ENCODE data around the gene PATJ. TPM values are rescaled to one million over a fixed set of nuclear protein-coding genes. Genes with fewer than 3 reads are reported as not detected.
A peak's percentile ranks its signal among the peaks of the same experiment; 100 is the strongest.
"Not testable (repeated sequence)": the region's sequence is repeated elsewhere in the genome, so short reads cannot be mapped to it uniquely, and the experiment has no call there.

The PATJ gene
- total RNA-seq, 6 experiments from 2014 or later, result 19.0 to 49.0 (median 26.7) TPM

GRCh38 chr1:62159940-62160348, 417.7 kb downstream of the PATJ start:
- 61% methylated on average over 2 of the region's 6 CpGs for WGBS (ENCODE audit: insufficient coverage, low coverage, low lambda C conversion rate, missing lambda C conversion rate)
- Histone ChIP-seq H3K36me3 (peaks cover 0 to 5% (median 2%) of the 10 kb centered on the region in 4 donors), H3K4me3 (no peak overlapping the region), H3K27ac (no peak overlapping the region), H3K27me3 (no peaks in the 10 kb centered on the region), H3K9me3 (no peaks in the 10 kb centered on the region), H3K4me1 (no peaks in the 10 kb centered on the region)
- TF ChIP-seq POLR2A (IDR thresholded peaks at IDR 0.05) (no peak), CTCF (IDR thresholded peaks at IDR 0.05) (no peak)
- intact Hi-C loops (cut with DNase I), result no loop called here
- DNase-seq (no peak), ATAC-seq (no peak)

GRCh38 chr1:62161711-62162110, 419.4 kb downstream of the PATJ start:
- TF ChIP-seq POLR2A (IDR thresholded peaks at IDR 0.05), result no peak
- no peak for TF ChIP-seq CTCF (IDR thresholded peaks at IDR 0.05)
- Histone ChIP-seq H3K4me1 (no peaks in the 10 kb centered on the region), H3K27me3 (no peaks in the 10 kb centered on the region), H3K27ac (no peak overlapping the region), H3K4me3 (no peak overlapping the region), H3K36me3 (peaks cover 0 to 5% (median 2%) of the 10 kb centered on the region in 4 donors), H3K9me3 (no peaks in the 10 kb centered on the region)
- WGBS (ENCODE audit: insufficient coverage, low coverage, low lambda C conversion rate, missing lambda C conversion rate), result 90% methylated on average over 1 of the region's 1 CpG
- intact Hi-C loops (cut with DNase I), result no loop called here
- DNase-seq, result no peak
- no peak for ATAC-seq

- H3K36me3 ChIP-seq; H3K27me3 ChIP-seq; H3K4me3 ChIP-seq; intact Hi-C loops (cut with DNase I); H3K27ac ChIP-seq; DNase-seq; H3K4me1 ChIP-seq; H3K9me3 ChIP-seq; ATAC-seq: not testable (repeated sequence)
- 50% methylated on average over 7 of the region's 10 CpGs for WGBS (ENCODE audit: insufficient coverage, low coverage, low lambda C conversion rate, missing lambda C conversion rate)
Measured at GRCh38 chr1:62170380-62170779, 428.1 kb downstream of the PATJ start.

- Histone ChIP-seq H3K27me3 (no peaks in the 10 kb centered on the region), H3K4me1 (no peaks in the 10 kb centered on the region), H3K27ac (no peak overlapping the region), H3K36me3 (no peaks in the 10 kb centered on the region), H3K4me3 (no peak overlapping the region), H3K9me3 (no peaks in the 10 kb centered on the region)
- TF ChIP-seq CTCF (IDR thresholded peaks at IDR 0.05) (peak; percentile 76 to 80 (median 79)), POLR2A (IDR thresholded peaks at IDR 0.05) (no peak)
- peak; percentile 66 to 75 (median 72) for ATAC-seq
- no peak for DNase-seq
- WGBS (ENCODE audit: insufficient coverage, low coverage, low lambda C conversion rate, missing lambda C conversion rate), result 41% methylated on average over 9 of the region's 9 CpGs
- intact Hi-C loops (cut with DNase I), result loop anchor here (5.0 kb wide), 2 partner anchors 232 to 237 kb away; no protein-coding TSS in a partner anchor
Measured at GRCh38 chr1:62175568-62176179, 433.4 kb downstream of the PATJ start.

- no peaks in the 10 kb centered on the region for H3K27me3 ChIP-seq
- no peak overlapping the region for H3K4me3 ChIP-seq
- H3K4me1 ChIP-seq, result no peaks in the 10 kb centered on the region
- H3K36me3 ChIP-seq, result no peaks in the 10 kb centered on the region
- H3K9me3 ChIP-seq, result no peaks in the 10 kb centered on the region
- no peak for ATAC-seq
- H3K27ac ChIP-seq, result no peak overlapping the region
- no peak for DNase-seq
- intact Hi-C loops (cut with DNase I), result loop anchor here (5.0 kb wide), 2 partner anchors 231 to 236 kb away; no protein-coding TSS in a partner anchor
- 75% methylated on average over 7 of the region's 14 CpGs for WGBS (ENCODE audit: insufficient coverage, low coverage, low lambda C conversion rate, missing lambda C conversion rate)
- TF ChIP-seq POLR2A (IDR thresholded peaks at IDR 0.05) (no peak), CTCF (IDR thresholded peaks at IDR 0.05) (no peak)
Measured at GRCh38 chr1:62176597-62177312, 434.5 kb downstream of the PATJ start.
